GM19452 (cell line): Measurements from ENCODE around the gene SLC35G4.
"Not testable (repeated sequence)": the region's sequence is repeated elsewhere in the genome, so short reads cannot be mapped to it uniquely, and the experiment has no call there.

Source experiments
- ATAC-seq: cut with Tn5 transposase; IDR thresholded peaks from one replicate; pipeline ENCODE4 v1.9.1; 2021; ENCODE audit not compliant: unreplicated experiment

Gene SLC35G4

DNA sequence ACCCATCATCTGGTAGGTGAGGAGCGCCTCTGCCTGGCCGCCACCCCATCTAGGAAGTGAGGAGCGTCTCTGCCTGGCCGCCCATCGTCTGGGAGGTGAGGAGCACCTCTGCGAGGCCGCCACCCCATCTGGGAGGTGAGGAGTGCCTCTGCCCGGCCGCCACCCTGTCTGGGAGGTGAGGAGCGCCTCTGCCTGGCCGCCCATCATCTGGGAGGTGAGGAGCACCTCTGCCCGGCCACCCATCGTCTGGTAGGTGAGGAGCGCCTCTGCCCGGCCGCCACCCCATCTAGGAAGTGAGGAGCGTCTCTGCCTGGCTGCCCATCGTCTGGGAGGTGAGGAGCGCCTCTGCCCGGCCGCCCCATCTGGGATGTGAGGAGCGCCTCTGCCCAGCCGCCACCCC is 4.2 kb downstream of the SLC35G4 start:
- not testable (repeated sequence) for ATAC-seq

DNA sequence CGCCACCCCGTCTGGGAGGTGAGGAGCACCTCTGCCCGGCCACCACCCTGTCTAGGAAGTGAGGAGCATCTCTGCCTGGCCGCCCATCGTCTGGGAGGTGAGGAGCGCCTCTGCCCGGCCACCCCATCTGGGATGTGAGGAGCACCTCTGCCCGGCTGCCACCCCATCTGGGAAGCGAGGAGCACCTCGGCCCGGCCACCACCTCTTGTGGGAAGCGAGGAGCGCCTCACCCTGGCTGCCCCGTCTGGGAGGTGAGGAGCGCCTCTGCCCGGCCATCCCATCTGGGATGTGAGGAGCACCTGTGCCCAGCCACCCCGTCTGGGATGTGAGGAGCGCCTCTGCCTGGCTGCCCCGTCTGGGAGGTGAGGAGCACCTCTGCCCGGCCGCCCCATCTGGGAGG is 4.6 kb downstream of the SLC35G4 start:
- ATAC-seq = not testable (repeated sequence)

DNA sequence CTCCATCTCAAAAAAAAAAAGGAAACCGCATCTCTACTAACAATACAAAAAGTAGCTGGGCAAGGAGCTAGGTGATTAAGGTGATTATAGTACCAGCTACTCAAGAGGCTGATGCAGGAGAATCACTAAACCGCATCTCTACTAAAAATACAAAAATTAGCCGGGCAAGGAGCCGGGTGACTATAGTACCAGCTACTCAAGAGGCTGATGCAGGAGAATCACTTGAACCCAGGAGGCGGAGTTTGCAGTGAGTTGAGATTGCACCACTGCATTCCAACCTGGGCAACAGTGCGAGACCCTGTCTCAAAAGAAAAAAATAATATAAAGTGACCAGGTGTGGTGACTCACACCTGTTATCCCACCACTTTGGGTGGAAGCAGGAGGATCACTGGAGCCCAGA is 5.6 kb downstream of the SLC35G4 start:
- ATAC-seq = not testable (repeated sequence)

DNA sequence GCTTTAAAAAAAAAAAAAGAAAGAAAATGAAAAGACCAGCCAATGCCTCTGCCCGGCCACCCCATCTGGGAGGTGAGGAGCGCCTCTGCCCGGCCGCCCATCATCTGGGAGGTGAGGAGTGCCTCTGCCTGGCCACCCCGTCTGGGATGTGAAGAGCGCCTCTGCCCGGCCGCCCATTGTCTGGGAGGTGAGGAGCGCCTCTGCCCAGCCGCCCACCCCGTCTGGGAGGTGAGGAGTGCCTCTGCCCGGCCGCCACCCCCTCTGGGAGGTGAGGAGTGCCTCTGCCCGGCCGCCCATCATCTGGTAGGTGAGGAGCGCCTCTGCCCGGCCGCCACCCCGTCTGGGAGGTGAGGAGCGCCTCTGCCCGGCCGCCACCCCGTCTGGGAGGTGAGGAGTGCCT is 37.9 kb downstream of the SLC35G4 start:
- ATAC-seq = not testable (repeated sequence)

DNA sequence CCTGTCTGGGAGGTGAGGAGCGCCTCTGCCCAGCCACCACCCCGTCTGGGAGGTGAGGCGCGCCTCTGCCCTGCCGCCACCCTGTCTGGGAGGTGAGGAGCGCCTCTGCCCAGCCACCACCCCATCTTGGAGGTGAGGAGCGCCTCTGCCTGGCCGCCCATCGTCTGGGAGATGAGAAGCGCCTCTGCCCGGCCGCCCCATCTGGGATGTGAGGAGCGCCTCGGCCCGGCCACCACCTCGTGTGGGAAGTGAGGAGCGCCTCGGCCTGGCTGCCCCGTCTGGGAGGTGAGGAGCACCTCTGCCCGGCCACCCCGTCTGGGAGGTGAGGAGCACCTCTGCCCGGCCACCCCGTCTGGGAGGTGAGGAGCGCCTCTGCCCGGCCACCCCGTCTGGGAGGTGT is 38.4 kb downstream of the SLC35G4 start:
- not testable (repeated sequence) for ATAC-seq

DNA sequence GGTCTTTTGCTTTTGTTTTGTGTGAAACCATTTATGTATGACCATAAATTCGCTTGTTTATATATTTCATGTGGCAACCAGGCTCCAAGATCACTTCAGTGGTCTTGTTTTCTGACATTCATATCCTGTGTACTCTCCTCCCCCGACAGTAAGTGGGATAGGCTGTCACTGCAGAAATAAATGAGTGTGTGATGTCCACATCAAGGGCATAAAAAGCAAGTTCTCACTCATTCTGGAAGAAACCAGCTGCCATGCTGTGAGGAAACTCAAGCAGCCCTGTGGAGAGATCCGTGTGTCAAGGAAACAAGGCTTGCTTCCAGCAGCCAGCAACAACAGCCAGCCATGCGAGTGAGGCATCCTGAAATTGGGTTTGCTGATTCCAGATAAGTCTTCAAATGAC is 40.4 kb downstream of the SLC35G4 start:
- no peak for ATAC-seq

DNA sequence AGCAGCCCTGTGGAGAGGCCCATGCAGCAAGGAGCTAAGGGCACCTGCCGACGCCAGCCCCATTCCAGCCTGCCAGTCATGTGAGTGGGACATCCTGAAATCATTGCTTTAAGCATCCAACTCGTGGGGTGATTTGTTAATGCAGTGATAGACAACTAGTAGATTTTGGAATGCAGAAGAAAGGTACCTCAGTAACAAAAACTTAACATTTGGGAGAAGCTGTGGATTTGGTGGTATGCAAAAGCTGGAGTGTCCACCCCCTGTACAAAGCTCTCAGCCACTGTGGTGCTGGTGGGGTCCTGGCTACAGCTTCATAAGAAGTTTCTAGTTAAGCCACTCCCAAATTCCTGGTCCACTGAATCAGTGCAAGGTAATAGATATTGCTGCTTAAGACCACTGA is 42.5 kb downstream of the SLC35G4 start:
- ATAC-seq = no peak

DNA sequence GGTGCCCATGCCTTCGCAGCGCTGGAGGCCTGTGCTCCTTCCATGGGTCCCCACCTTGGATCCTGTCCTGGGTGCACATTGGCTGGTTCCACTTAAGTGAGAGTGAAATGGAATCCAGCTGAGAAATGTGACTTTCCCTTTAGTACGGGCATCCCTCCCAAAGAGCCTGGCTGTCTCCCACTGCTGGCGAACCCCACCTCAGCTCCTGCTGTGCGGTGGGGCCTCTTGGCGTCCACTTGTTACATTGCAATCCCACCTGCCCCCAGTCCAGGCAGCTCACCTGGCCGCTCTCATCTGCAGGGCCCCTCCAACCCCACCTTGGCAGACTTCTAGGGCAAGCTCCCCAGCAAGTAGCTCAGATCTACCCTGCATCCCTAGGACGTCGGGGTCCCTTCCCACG is 44.1 kb downstream of the SLC35G4 start:
- no peak for ATAC-seq

DNA sequence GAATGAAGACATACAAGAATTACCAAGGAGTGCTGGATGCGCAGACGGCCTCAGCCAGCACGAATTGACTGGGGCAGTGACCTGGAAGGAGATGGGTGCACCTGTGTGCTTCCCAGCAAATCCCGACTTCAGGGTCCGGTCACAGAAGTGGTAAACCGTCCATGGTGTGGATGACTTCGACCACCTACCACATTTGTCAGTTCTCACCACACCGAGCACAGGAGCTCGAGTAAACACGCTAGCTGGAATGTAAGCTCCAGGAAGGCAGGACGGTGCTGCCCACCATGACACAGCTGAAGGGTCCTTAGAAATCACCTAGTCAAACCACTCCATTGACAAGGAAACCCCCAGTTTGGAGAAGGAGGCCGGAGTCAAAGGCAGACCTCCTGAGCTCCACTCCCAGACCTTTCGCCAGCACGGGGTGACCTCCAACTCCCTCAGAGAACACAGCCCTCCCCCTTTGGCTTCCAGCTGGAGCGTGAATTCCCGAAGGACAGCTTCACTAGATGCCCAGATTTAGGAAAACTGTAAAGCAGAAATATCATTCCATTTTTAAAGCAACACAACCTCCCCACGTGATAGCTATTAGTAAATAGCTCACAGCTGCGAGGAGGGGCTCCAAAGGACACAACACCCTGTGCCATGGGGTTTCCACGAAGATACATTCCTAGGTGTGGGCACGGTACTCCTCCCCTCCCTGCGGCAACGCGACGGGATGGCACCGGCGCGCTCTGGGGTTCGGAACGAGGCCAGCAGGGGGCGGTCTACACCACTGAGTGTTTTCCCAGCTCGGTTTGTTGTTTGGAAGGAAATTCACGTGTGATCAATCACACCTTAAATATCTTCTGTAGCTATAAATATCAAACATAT is 45.6 kb downstream of the SLC35G4 start:
- no peak for ATAC-seq

DNA sequence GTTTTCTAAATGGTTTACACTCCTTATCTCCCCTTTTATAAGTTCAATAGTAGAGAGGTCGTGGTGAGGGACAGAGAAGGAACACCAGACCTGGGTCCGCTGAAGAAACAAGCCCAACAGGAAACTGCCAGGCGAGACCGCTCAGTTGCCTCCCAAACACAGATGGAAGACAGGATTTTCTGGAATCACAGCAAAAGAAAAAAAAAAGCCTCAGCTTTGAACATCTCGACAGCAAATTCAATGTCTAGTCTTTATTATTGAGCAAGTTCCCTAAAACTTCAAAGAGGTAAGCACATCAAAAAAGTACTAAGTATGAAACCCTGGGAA is 46.2 kb downstream of the SLC35G4 start:
- no peak for ATAC-seq

DNA sequence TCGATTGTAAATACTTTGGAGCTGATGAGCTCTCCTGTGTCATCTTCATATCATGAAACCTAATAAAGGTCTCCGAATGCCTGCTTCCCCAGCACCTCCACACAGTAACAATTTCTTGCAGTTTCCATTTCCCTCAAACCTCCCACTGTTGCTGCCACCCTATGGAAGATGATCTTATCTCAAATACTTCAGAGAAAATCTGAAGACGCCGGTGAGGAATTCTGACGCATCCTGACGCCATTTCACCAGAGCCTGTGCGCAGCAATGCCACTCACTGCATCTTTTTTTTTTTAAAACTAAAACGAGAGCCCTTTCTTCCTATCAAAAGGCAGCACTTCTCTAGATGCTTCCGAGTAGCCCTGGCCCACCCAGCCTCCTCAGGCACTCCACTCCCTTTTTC is 47.8 kb downstream of the SLC35G4 start:
- no peak for ATAC-seq

DNA sequence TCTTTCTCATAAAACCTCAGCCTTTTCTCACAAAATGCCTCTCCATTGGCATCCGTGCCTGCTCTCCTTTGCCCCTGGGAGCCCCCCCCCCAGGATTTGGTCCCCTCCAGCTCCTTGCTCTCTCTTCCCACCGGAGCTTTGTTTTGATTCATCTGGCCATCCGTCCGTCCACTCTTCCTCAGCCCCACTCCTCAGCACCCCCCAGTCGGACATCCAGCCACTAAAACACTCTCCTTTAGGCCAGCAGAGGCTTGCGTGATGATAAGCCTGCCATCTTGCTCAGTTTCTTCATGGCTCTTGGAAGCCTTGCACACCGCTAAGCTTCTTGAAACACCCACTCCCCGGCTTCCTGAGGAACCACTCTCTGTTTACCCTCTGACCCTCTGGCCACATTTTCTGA is 48.2 kb downstream of the SLC35G4 start:
- ATAC-seq = no peak

DNA sequence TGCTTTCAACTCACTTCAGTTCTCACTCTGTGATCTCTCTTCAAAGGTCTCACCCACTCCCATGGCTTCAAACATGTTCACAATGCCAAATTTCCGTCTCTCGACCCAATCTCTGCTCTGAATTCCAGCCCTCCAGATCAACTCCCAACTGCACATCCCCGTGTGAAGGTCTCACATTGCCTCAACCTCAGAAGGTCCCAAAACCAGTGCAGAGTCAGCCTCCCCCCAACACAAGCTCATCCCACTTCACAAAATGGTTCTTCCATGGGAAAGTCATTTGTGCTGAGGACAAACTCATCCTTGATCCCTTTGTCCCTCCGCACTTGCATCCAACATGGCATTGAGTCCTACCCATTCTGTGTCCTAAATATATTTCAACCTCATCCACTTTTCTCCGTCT is 48.6 kb downstream of the SLC35G4 start:
- ATAC-seq = no peak

DNA sequence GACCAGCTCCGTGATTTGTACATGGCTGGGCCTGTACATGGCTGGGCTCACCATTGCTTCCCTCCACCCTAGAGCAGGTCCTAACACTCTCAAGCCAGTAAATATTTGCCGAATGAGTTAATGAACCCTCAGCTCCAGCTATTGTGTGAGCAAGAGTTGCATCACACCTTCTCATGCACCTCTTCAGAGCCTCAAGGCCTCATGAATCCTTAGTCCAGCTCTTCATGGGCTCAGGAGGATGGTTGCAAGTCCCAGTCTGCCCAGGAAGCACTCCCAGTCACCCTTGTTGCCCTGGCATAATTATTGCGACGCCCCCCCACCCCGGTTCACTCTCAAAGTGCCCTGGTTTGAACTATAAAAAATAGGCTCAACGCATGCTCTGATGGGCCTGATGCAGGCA is 49.6 kb downstream of the SLC35G4 start:
- ATAC-seq = no peak
